Measurements from ENCODE around the gene GIPR.
"Not testable (repeated sequence)": the region's sequence is repeated elsewhere in the genome, so short reads cannot be mapped to it uniquely, and the experiment has no call there.

Gene GIPR, protein sequence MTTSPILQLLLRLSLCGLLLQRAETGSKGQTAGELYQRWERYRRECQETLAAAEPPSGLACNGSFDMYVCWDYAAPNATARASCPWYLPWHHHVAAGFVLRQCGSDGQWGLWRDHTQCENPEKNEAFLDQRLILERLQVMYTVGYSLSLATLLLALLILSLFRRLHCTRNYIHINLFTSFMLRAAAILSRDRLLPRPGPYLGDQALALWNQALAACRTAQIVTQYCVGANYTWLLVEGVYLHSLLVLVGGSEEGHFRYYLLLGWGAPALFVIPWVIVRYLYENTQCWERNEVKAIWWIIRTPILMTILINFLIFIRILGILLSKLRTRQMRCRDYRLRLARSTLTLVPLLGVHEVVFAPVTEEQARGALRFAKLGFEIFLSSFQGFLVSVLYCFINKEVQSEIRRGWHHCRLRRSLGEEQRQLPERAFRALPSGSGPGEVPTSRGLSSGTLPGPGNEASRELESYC

GRCh38 chr19:45667620-45668341 lies at the start of gene GIPR:
TSS of gene GIPR (plus strand) at chr19:45668221. CDS start at chr19:45669521, 1,300 bp downstream.
- no peak for DNase-seq (ENCODE audit: low read depth)

- DNase-seq (ENCODE audit: low read depth): no peak
Observed at GRCh38 chr19:45621389-45621788, 46.6 kb upstream of the GIPR start.

DNA sequence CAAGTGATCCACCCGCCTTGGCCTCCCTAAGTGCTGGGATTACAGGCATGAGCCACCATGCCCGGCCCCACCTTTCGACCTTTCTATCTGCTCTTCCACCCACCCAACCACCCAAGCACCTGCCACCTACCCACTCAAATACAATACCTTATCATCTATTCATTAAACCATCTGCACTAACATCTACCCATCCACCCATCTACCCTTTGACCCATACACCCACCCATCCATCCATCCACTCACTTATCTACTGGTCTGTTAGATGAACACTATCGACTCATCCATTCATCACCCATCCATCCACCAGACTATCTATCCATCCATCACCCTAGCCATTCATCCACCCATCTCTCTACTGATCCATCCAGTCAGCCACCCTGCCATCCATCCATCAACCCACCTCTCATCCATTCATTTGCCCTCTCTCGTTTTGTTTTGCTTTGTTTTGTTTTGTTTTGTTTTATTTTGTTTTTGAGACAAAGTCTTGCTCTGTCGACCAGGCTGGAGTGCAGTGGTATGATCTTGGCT lies 46.0 kb upstream of the GIPR start:
- DNase-seq (ENCODE audit: low read depth): no peak

- no peak for DNase-seq (ENCODE audit: low read depth)
Observed at GRCh38 chr19:45623984-45624383, 44.0 kb upstream of the GIPR start.

- not testable (repeated sequence) for DNase-seq (ENCODE audit: low read depth)
Observed at GRCh38 chr19:45628219-45628618, 39.8 kb upstream of the GIPR start.

- DNase-seq (ENCODE audit: low read depth): no peak
Observed at GRCh38 chr19:45629704-45630103, 38.3 kb upstream of the GIPR start.

DNA sequence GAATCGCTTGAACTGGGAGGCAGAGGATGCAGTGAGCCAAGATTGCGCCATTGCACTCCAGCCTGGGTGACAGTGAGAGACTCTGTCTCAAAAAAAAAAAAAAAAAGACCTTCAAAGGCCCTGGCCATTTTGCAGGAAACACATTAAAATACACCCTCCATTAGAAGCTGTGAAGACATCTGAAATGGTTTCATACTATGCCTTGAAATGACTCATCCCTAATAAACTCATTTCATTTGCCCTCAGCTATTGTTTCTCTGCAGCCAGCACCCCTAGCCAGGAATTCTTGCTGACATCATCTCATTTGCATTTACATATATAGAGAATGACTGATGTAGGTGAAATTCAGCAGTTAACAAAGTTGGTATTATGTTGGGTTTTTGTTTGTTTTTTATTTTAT lies 37.6 kb upstream of the GIPR start:
- peak; percentile 98 for DNase-seq (ENCODE audit: low read depth)

DNA sequence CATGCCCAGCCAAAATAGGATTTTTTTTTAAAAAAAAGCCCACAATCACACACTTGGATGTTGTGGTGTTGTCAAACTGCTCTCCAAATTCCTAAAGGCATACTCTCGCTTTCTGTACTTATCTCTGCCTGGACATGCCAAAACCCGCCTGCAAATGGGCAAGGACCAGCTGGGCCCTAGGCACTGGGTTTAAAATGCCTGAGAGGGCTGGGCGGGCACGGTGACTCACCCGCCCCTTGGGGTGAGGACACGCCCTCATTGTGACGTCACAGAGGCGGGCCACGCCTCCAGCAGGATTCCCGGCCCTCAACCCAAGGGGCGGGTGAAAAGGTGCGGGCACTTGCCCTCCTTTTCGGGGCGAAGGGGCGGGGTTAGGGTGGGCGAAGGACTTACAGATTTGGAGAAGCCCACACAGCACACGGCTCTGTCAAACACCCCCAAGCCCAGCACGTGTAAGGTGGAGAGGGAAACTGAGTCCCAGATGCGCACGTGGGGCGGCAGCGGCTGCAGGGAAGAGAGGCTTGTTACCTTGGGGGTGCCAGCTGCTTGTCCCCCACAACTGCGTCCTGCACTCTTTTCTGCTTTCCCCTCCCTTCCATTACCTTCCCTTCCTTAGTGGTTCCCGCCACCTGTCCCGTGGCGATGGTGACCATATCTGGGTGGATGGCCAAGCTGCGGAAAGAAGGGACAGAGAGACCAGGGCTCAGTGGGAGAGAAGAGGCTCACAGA lies 35.4 kb upstream of the GIPR start:
- DNase-seq (ENCODE audit: low read depth): peak; percentile 80

- no peak for DNase-seq (ENCODE audit: low read depth)
Observed at GRCh38 chr19:45636275-45636674, 31.7 kb upstream of the GIPR start.

DNA sequence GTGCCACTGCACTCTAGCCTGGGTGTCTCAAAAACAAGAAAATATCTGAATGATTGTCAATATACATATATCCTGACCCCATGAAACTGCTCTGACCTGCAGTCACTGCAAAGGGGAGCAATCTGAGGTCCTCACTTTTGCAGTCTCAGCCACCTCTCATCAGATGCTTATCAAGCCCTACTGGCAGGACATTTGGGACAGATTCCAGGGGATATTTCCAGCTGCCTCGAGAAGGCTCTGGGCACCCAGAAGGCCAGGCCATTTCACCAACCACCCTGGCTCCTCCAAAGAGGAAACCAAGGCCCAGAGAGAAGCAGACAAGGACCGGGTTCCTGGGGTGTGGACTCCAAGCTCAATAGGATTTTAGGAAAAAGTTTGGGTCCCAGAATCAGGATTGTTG lies 31.1 kb upstream of the GIPR start:
- DNase-seq (ENCODE audit: low read depth): no peak

DNA sequence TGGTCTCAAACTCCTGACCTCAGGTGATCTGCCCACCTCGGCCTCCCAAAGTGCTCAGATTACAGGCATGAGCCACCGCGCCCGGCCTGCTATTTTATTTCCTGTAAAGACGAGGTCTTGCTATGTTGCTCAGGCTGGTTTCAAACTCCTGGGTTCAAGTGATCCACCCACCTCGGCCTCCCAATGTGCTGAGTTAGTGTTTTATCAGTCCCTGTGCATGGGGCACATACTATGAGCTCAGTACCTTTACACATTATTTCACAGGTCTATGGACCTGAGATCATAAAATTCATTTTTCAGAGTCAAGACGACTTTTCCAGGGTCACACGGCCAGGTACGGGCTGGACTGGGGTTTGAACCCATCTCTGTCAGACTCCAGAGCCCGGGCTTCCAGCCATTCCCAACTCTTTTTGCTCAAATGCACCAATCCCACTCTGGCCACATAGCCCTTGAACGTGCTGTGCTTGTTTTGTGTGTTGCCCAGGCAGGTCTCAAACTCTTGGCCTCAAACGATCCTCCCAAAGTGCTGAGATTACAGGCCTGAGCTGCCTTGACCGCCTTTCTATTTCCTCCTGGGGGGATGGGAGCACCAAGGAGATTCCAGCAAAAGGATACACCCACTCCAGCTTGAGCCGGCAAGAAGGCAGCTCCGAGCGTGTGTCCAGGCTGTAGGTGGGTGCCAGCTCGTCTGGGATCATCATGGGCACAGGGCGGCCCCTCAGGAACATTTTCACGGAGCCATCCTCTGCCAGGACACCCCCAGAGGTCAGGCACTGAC lies 29.9 kb upstream of the GIPR start:
- no peak for DNase-seq (ENCODE audit: low read depth)

- DNase-seq (ENCODE audit: low read depth): no peak
Observed at GRCh38 chr19:45638930-45639729, 28.9 kb upstream of the GIPR start, which contains the start of gene EML2. TSS of gene EML2 (minus strand) at chr19:45639397. CDS start at chr19:45639376, 21 bp downstream.

DNA sequence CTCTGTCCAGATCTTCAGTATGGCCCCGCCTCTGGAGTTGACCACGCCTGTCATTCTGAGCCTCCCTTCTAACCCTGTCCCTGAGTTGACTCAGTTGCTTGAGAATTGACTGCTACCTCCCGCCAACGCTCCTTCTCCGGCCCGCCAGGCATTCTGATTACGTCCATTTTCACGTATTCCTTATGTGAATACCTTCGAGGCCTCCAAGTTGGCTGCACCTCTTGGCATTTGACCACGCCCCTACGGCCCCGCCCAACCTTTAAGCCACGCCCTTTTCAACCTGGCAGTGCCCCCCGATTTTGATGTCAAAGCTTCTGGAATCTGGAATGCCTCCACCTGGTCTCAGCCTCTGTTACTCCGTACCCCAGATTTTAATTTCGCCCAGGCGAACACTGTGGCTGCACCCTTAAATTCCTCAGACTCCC lies 27.2 kb upstream of the GIPR start:
- DNase-seq (ENCODE audit: low read depth): no peak

DNA sequence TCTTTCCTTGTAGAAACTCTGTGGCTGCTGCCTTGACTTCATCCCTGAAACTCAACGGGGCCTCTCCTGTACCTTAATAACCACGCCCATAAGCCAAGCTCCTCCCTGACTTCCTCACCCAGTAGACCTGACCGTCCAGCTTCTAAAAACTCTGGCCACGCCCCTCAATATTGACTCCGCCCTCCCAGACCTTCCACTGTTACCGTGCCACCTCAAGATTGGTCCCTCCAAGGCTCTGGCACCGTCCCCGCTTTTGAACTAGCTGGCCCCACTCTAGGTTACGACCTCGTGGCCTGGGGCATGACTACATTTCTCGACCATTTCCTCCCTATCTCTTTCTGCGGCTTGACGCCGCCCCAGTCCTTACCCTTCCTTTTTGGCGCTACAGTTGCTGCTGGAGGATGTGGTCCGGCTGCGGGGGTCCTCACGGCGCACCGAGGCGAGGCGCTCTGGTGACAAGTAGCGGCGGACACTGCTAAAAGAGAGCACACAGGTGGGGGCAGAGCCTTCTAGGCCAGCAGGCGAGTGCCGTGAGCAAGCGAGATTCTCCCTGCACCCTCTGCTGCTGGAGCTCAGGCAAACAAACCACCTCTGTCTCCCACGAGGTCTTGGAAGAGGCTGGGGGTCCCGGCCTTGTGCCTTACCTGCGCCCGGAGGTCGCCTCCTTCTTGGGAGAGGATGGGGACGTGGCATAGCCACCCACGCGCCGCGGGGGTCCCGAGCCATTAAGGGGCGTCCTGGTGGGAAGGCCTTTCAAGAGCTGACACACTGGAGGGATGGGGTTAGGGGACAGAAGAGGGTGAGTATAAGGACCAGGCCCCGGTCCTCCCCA lies 26.5 kb upstream of the GIPR start:
- peak; percentile 96 for DNase-seq (ENCODE audit: low read depth)

- DNase-seq (ENCODE audit: low read depth): peak; percentile 68
Observed at GRCh38 chr19:45643024-45643926, 24.7 kb upstream of the GIPR start.

- no peak for DNase-seq (ENCODE audit: low read depth)
Observed at GRCh38 chr19:45643927-45644771, 23.9 kb upstream of the GIPR start.

DNA sequence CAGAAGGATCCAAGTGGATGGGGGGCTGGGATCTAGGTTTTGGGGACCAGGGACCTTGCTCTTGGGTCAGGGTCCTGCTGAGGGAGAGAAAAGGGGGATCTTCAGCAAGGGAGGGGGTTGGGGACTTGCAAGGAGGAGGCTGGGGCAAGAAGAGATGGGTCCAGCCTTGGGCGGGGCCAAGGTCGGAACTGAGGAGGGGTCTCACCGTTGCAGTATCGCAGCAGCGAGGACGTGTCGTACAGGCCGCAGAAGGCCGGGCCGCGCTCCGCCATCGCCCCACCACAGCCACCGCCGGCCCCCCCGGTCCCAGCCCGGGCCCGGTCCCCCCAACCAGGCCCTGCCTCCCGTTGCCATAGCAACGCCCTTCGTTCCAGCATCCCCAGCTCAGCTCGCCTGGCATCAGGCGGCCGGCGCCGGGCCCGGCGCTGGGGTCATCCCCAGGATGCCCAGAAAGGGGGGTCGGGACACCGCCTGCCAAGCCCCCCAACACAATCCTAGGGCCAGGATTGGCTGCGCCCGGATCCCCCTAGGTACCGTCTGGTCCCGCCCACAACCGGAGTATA lies 22.9 kb upstream of the GIPR start:
- DNase-seq (ENCODE audit: low read depth): no peak

Measured in HS-5 (cell line).